GM19452 (cell line): ENCODE results near the gene PLD1.
"Not testable (repeated sequence)": the region's sequence is repeated elsewhere in the genome, so short reads cannot be mapped to it uniquely, and the experiment has no call there.

Source experiments
- ATAC-seq: cut with Tn5 transposase; IDR thresholded peaks from one replicate; pipeline ENCODE4 v1.9.1; 2021; ENCODE audit not compliant: unreplicated experiment

The PLD1 gene

GRCh38 chr3:171809861-171810628 lies at the start of gene PLD1:
Gene PLD1 (minus strand): TSS chr3:171810483. CDS start chr3:171738051, 72,432 bp downstream.
- ATAC-seq = peak; percentile 54

- not testable (repeated sequence) for ATAC-seq
Measured at GRCh38 chr3:171858770-171859169, 48.5 kb upstream of the PLD1 start.

GRCh38 chr3:171854649-171855305 lies 44.5 kb upstream of the PLD1 start:
- ATAC-seq = no peak

- no peak for ATAC-seq
Measured at GRCh38 chr3:171851660-171852058, 41.4 kb upstream of the PLD1 start.

GRCh38 chr3:171850960-171851659 lies 40.8 kb upstream of the PLD1 start:
- no peak for ATAC-seq

GRCh38 chr3:171850320-171850959 lies 40.2 kb upstream of the PLD1 start:
- no peak for ATAC-seq

GRCh38 chr3:171849617-171850319 lies 39.5 kb upstream of the PLD1 start:
- ATAC-seq = no peak

- ATAC-seq = no peak
Measured at GRCh38 chr3:171847595-171848259, 37.4 kb upstream of the PLD1 start.

- ATAC-seq = peak; percentile 8
Measured at GRCh38 chr3:171847133-171847532, 36.9 kb upstream of the PLD1 start.

- ATAC-seq = peak; percentile 98
Measured at GRCh38 chr3:171846597-171846996, 36.3 kb upstream of the PLD1 start.

GRCh38 chr3:171845481-171846284 lies 35.4 kb upstream of the PLD1 start:
- no peak for ATAC-seq

- ATAC-seq = no peak
Measured at GRCh38 chr3:171844873-171845272, 34.6 kb upstream of the PLD1 start.

- no peak for ATAC-seq
Measured at GRCh38 chr3:171842864-171843518, 32.7 kb upstream of the PLD1 start, which contains the start of gene TMEM212. Gene TMEM212 (plus strand): TSS chr3:171843349. CDS start chr3:171843384, 35 bp downstream.

GRCh38 chr3:171841620-171842000 lies 31.3 kb upstream of the PLD1 start:
- no peak for ATAC-seq

GRCh38 chr3:171840811-171841619 lies 30.7 kb upstream of the PLD1 start:
- ATAC-seq = no peak

- ATAC-seq = no peak
Measured at GRCh38 chr3:171840445-171840810, 30.1 kb upstream of the PLD1 start.

- ATAC-seq = no peak
Measured at GRCh38 chr3:171839270-171839669, 29.0 kb upstream of the PLD1 start.

GRCh38 chr3:171838218-171838720 lies 28.0 kb upstream of the PLD1 start:
- ATAC-seq = peak; percentile 56
